Cardiac fibroblast (primary cell): ENCODE data around the gene OCSTAMP.

Source experiments
- DNase-seq, 2 donors: peaks; one replicate each; pipeline versions ENCODE4 v3.0.0 to v3.0.0-alpha.2; 2010; ENCODE audit warnings: low read depth in 2 of 2
- H3K4me3 ChIP-seq, 2 donors: replicated peaks in 1 of 2; 1 replicate in 1 of 2; 2 replicates in 1 of 2; pipeline ENCODE4 v1.5.1; 2011; ENCODE audit warnings: low read depth in 2 of 2, low read length in 2 of 2, mild to moderate bottlenecking in 2 of 2, moderate library complexity in 1 of 2
- TF ChIP-seq, protein P1 (sequence below): IDR thresholded peaks from one replicate; pipeline ENCODE4 v1.5.1; 2011; ENCODE audit warnings: low read depth, mild to moderate bottlenecking, low read length, inconsistent platforms

The OCSTAMP gene

DNA sequence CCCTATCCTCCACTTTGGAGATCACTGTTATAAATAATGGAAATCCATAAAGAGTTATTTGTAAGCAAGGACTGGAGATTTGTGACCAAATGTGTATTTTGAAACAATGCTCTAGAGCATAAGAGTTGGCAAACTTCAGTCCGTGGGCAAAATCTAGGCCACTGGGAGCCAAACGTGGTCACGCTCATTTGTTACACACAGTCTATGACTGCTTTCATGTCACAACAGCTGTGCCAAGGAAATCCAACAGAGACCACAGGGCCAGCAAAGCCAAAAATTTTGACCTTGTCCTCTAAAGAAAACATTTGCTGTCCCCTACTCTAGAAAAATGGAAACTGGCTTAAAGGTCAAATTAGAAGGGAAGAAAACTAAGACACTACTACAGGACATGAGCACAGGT, 44.9 kb downstream of the OCSTAMP start:
- DNase-seq = no peak
- no peak overlapping the region for H3K4me3 ChIP-seq
- TF ChIP-seq, protein P1, sequence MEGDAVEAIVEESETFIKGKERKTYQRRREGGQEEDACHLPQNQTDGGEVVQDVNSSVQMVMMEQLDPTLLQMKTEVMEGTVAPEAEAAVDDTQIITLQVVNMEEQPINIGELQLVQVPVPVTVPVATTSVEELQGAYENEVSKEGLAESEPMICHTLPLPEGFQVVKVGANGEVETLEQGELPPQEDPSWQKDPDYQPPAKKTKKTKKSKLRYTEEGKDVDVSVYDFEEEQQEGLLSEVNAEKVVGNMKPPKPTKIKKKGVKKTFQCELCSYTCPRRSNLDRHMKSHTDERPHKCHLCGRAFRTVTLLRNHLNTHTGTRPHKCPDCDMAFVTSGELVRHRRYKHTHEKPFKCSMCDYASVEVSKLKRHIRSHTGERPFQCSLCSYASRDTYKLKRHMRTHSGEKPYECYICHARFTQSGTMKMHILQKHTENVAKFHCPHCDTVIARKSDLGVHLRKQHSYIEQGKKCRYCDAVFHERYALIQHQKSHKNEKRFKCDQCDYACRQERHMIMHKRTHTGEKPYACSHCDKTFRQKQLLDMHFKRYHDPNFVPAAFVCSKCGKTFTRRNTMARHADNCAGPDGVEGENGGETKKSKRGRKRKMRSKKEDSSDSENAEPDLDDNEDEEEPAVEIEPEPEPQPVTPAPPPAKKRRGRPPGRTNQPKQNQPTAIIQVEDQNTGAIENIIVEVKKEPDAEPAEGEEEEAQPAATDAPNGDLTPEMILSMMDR = no peak

DNA sequence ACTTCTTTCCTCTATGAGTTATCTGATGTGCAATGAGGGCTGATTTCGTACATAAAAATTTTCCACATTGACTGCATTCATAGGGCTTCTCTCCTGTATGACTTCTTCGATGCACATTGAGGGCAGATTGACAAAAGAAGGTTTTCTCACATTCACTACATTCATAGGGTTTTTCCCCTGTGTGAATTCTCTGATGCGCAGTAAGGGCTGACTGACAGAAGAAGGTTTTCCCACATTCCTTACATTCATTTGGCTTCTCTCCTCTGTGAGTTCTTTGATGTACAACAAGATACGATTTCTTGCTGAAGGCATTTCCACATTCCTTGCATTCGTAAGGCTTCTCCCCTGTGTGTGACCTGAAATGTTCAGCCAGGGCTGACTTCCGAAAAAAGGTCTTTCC, 48.5 kb downstream of the OCSTAMP start:
- H3K4me3 ChIP-seq = no peak overlapping the region
- DNase-seq = no peak
- TF ChIP-seq, protein P1 = no peak

DNA sequence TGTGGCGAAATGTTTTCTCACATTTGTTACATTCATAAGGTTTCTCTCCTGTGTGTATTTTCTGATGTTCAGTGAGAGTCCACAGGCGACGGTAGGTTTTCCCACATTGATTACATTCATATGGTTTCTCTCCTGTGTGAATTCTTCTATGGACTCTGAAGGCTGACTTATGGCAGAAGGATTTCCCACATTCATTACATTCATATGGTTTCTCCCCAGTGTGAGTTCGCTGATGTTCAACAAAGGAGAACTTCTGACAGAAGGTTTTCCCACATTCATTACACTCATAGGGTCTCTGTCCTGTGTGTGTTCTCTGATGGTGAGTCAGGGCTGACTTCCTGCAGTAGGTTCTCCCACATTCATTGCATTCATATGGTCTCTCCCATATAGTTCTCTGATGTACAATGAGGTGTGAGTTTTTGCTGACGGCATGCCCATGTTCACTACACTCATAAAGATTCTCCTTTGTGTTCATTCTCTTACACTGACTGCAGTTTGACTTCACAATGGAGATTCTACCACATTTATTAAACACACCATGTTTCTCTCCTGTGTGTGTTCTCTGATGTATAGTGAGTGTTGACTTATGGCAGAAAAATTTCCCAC, 49.0 kb downstream of the OCSTAMP start:
- TF ChIP-seq, protein P1 = no peak
- DNase-seq = no peak

GRCh38 chr20:46494077-46494476, 56.4 kb downstream of the OCSTAMP start:
- no peak for DNase-seq
- TF ChIP-seq, protein P1 = no peak
- no peak overlapping the region for H3K4me3 ChIP-seq

More for the DNA sequence above, 49.0 kb downstream of the OCSTAMP start:
- no peak overlapping the region for H3K4me3 ChIP-seq

- TF ChIP-seq, protein P1 = no peak
- no peak overlapping the region for H3K4me3 ChIP-seq
- DNase-seq = no peak
Observed at GRCh38 chr20:46491354-46491753, 59.1 kb downstream of the OCSTAMP start.
